Activated CD4-positive, alpha-beta T cell treated with anti-CD3 and anti-CD28 coated beads for 4 hours (primary cell): ENCODE measurements around the gene SMARCA2.

Experiments
- DNase-seq, 2 donors: peaks; one replicate each; pipeline ENCODE4 v3.0.0-alpha.2; 2020

SMARCA2 gene

GRCh38 chr9:2150338-2150737, 135.2 kb downstream of the SMARCA2 start:
- DNase-seq: no peak

- no peak for DNase-seq
Observed at GRCh38 chr9:2151171-2151570, 136.0 kb downstream of the SMARCA2 start.

- DNase-seq: no peak
Observed at GRCh38 chr9:2152966-2153629, 138.0 kb downstream of the SMARCA2 start.

- no peak for DNase-seq
Observed at GRCh38 chr9:2153630-2154217, 138.6 kb downstream of the SMARCA2 start.

- DNase-seq: no peak
Observed at GRCh38 chr9:2154731-2155130, 139.6 kb downstream of the SMARCA2 start.

- DNase-seq: no peak
Observed at GRCh38 chr9:2155966-2156365, 140.8 kb downstream of the SMARCA2 start.

- peak; percentile 3 to 14 for DNase-seq
Observed at GRCh38 chr9:2157277-2158110, 142.3 kb downstream of the SMARCA2 start.

GRCh38 chr9:2158111-2158610, 143.0 kb downstream of the SMARCA2 start:
- peak; percentile 26 to 37 for DNase-seq

- DNase-seq: no peak
Observed at GRCh38 chr9:2158766-2159430, 143.8 kb downstream of the SMARCA2 start.

- no peak for DNase-seq
Observed at GRCh38 chr9:2159521-2160454, 144.6 kb downstream of the SMARCA2 start.

GRCh38 chr9:2161661-2162060, 146.5 kb downstream of the SMARCA2 start:
- DNase-seq: no peak

- DNase-seq: no peak
Observed at GRCh38 chr9:2163231-2163885, 148.2 kb downstream of the SMARCA2 start.

- DNase-seq: no peak
Observed at GRCh38 chr9:2164268-2164667, 149.1 kb downstream of the SMARCA2 start.

- DNase-seq: no peak
Observed at GRCh38 chr9:2166203-2166602, 151.1 kb downstream of the SMARCA2 start.

- no peak for DNase-seq
Observed at GRCh38 chr9:2169035-2169434, 153.9 kb downstream of the SMARCA2 start.

GRCh38 chr9:2170722-2171121, 155.6 kb downstream of the SMARCA2 start:
- DNase-seq: no peak

GRCh38 chr9:2173170-2173569, 158.0 kb downstream of the SMARCA2 start:
- no peak for DNase-seq

GRCh38 chr9:2173861-2174260, 158.7 kb downstream of the SMARCA2 start:
- no peak for DNase-seq

GRCh38 chr9:2174306-2174705, 159.2 kb downstream of the SMARCA2 start:
- DNase-seq: no peak

- no peak for DNase-seq
Observed at GRCh38 chr9:2174911-2175310, 159.8 kb downstream of the SMARCA2 start.

GRCh38 chr9:2177121-2177520, 162.0 kb downstream of the SMARCA2 start:
- no peak for DNase-seq
